Testis (tissue), 2 donors: ENCODE measurements around the gene OGFOD3.

ENCODE experiments used
- CTCF ChIP-seq, 3 experiments: fragments of 450-650 bp in 2 of 3; fragments of 200-600 bp in 1 of 3; sonication (generic) in 1 of 3; IDR thresholded peaks; one replicate each; pipeline ENCODE4 v1.5.1; 2016 to 2019; ENCODE audit warnings: antibody characterized with exemption in 3 of 3, mild to moderate bottlenecking in 2 of 3, moderate library complexity in 1 of 3
- POLR2A ChIP-seq: fragments of 450-650 bp; IDR thresholded peaks from one replicate; pipeline ENCODE4 v1.6.1; 2017; ENCODE audit warnings: antibody characterized with exemption, mild to moderate bottlenecking, moderate library complexity

GRCh38 chr17:82361885-82362633 is 56.3 kb downstream of the OGFOD3 start:
- TF ChIP-seq CTCF (IDR thresholded peaks at IDR 0.05) (no peak), POLR2A (no peak)
